LHCN-M2 (cell line): ENCODE results near the gene PCDHGA11. TPM values are rescaled to one million over a fixed set of nuclear protein-coding genes. Genes with fewer than 3 reads are reported as not detected.
"Not testable (repeated sequence)": the region's sequence is repeated elsewhere in the genome, so short reads cannot be mapped to it uniquely, and the experiment has no call there.

Experiments
- DNase-seq: peaks from one replicate; pipeline ENCODE4 v3.0.0-alpha.2; 2012; ENCODE audit warnings: low read depth
- polyA plus RNA-seq: library from polyadenylated mRNA; unstranded; fragments of >200 nt; gene quantifications from one replicate; pipeline ENCODE4 v1.2.1, GENCODE V29; 2012; ENCODE audit warnings: missing spikeins
- total RNA-seq: library from RNA; depleted of rRNA; stranded (reverse); fragments of >200 nt; gene quantifications from 2 replicates; pipeline ENCODE4 v1.2.3, GENCODE V29; 2014; rRNA removed

PCDHGA11 gene
- 0.64 and 0.75 TPM in 2 replicates for total RNA-seq
- 0.12 TPM for polyA plus RNA-seq

GRCh38 chr5:141420855-141421488, at the start of gene PCDHGA11:
TSS of gene PCDHGA11 (plus strand) at chr5:141421051. CDS start at chr5:141421228, 177 bp downstream.
- no peak for DNase-seq

GRCh38 chr5:141371572-141372475, 49.0 kb upstream of the PCDHGA11 start:
- DNase-seq = no peak

GRCh38 chr5:141373673-141374317, 47.1 kb upstream of the PCDHGA11 start, which contains the start of gene PCDHGA6:
TSS of gene PCDHGA6 (plus strand) at chr5:141373891. CDS start at chr5:141374084, 193 bp downstream.
- DNase-seq = no peak

GRCh38 chr5:141374627-141375026, 46.2 kb upstream of the PCDHGA11 start:
- DNase-seq = no peak

- not testable (repeated sequence) for DNase-seq
These were observed 45.3 kb upstream of the PCDHGA11 start for GRCh38 chr5:141375444-141376155.

- no peak for DNase-seq
These were observed 38.2 kb upstream of the PCDHGA11 start, which contains the start of gene PCDHGA7 for GRCh38 chr5:141382469-141383294. TSS of gene PCDHGA7 (plus strand) at chr5:141382742. CDS start at chr5:141382900, 158 bp downstream.

- no peak for DNase-seq
These were observed 37.5 kb upstream of the PCDHGA11 start for GRCh38 chr5:141383345-141383744.

GRCh38 chr5:141384471-141385267, 36.2 kb upstream of the PCDHGA11 start:
- DNase-seq = no peak

GRCh38 chr5:141387557-141388311, 33.1 kb upstream of the PCDHGA11 start, which contains the start of gene PCDHGB4:
TSS of gene PCDHGB4 (plus strand) at chr5:141387698. CDS start at chr5:141387885, 187 bp downstream.
- DNase-seq = not testable (repeated sequence)

GRCh38 chr5:141388661-141389060, 32.2 kb upstream of the PCDHGA11 start:
- DNase-seq = no peak

- no peak for DNase-seq
These were observed 31.5 kb upstream of the PCDHGA11 start for GRCh38 chr5:141389153-141390042.

GRCh38 chr5:141392429-141393198, 28.2 kb upstream of the PCDHGA11 start, which contains the start of gene PCDHGA8:
TSS of gene PCDHGA8 (plus strand) at chr5:141392633. CDS start at chr5:141392814, 181 bp downstream.
- DNase-seq = peak; percentile 20

GRCh38 chr5:141393267-141393666, 27.6 kb upstream of the PCDHGA11 start:
- no peak for DNase-seq

- DNase-seq = not testable (repeated sequence)
These were observed 26.3 kb upstream of the PCDHGA11 start for GRCh38 chr5:141394401-141395187.

GRCh38 chr5:141397756-141398551, 22.9 kb upstream of the PCDHGA11 start, which contains the start of gene PCDHGB5:
TSS of gene PCDHGB5 (plus strand) at chr5:141397947. CDS start at chr5:141398128, 181 bp downstream.
- not testable (repeated sequence) for DNase-seq
